K562 (cell line): ENCODE measurements around the gene COX6A2. TPM values are rescaled to one million over a fixed set of nuclear protein-coding genes. Genes with fewer than 3 reads are reported as not detected.
A peak's percentile ranks its signal among the peaks of the same experiment; 100 is the strongest.

Source experiments
- ATAC-seq: fragments of 200-7000 bp; cut with Tn5 transposase; 3 replicates; pipeline ENCODE4 v1.9.1; 2020; ENCODE audit warnings: moderate library complexity
- BruUV-seq: library from RNA; stranded (reverse); fragments of 400-500 nt; replicated peaks from 2 replicates; lab custom pipeline; 2021; lab: Mats Ljungman, UMichigan
- CTCF ChIA-PET: fragments of 300-600 bp; formaldehyde crosslinking; extraction: SDS; loops from one replicate; lab custom pipeline; 2021; ENCODE audit warnings: low intra/inter-chr PET ratio; lab: Yijun Ruan, JAX
- POLR2A ChIA-PET: fragments of 300-600, 350-650 bp; sonication (Branson Sonifier 250); formaldehyde crosslinking; extraction: SDS; loops from one replicate; lab custom pipeline; 2021; ENCODE audit warnings: antibody characterized with exemption, inconsistent platforms; lab: Yijun Ruan, JAX
- DNase-seq, 4 experiments: peaks; one replicate each; pipeline versions ENCODE4 v3.0.0 to v3.0.0-alpha.2; 2011 to 2018; ENCODE audit warnings: low spot score in 3 of 4, mixed read lengths in 3 of 4; ENCODE audit errors: extremely low read depth in 1 of 4
- FAIRE-seq: peaks from 2 replicates; lab custom pipeline; 2011; peaks lifted over from hg19 to GRCh38; lab: Jason Lieb, UNC
- H2AFZ ChIP-seq: 2 replicates; pipeline ENCODE4 v1.6.0; 2011; ENCODE audit warnings: low read depth, low read length, control low read depth, inconsistent platforms
- H3K27ac ChIP-seq: fragments of 200-600 bp; 3 replicates; pipeline ENCODE4 v1.8.0; 2011; ENCODE audit warnings: low read depth, mild to moderate bottlenecking, control low read depth, inconsistent platforms, low read length, moderate library complexity, mixed read lengths; ENCODE audit errors: extremely low read depth
- H3K27me3 ChIP-seq, 2 experiments: fragments of 300-600 bp in 1 of 2; 2 replicates in 1 of 2; 3 replicates in 1 of 2; pipeline versions ENCODE4 v1.6.0 to v1.8.0; 2011; ENCODE audit warnings: inconsistent platforms in 2 of 2, low read length in 2 of 2, mild to moderate bottlenecking in 1 of 2, mixed read lengths in 1 of 2, moderate library complexity in 1 of 2; ENCODE audit not compliant: control insufficient read depth in 2 of 2, insufficient read depth in 2 of 2
- H3K36me3 ChIP-seq: fragments of 300-600 bp; 3 replicates; pipeline ENCODE4 v1.8.0; 2011; ENCODE audit warnings: mild to moderate bottlenecking, low read length, inconsistent platforms; ENCODE audit not compliant: control insufficient read depth, insufficient read depth
- H3K4me1 ChIP-seq, 2 experiments: fragments of 200-600 bp in 1 of 2; replicated peaks in 1 of 2; 2 replicates in 1 of 2; 3 replicates in 1 of 2; pipeline versions ENCODE4 v1.5.1 to v1.8.0; 2011; ENCODE audit warnings: inconsistent platforms in 2 of 2, low read length in 2 of 2, mild to moderate bottlenecking in 1 of 2, mixed read lengths in 1 of 2, moderate library complexity in 1 of 2; ENCODE audit not compliant: control insufficient read depth in 2 of 2, insufficient read depth in 2 of 2
- H3K4me2 ChIP-seq: 2 replicates; pipeline ENCODE4 v1.6.1; 2011; ENCODE audit warnings: low read length, control low read depth, inconsistent platforms, mixed read lengths; ENCODE audit not compliant: insufficient read depth
- H3K4me3 ChIP-seq: fragments of 200-600 bp; sonication (generic), shearing (Covaris generic); 2 replicates; pipeline ENCODE4 v1.5.1; 2016; ENCODE audit warnings: control low read depth, inconsistent platforms
- H3K79me2 ChIP-seq: fragments of 200-600 bp; 3 replicates; pipeline ENCODE4 v1.8.0; 2011; ENCODE audit warnings: low read length, inconsistent platforms; ENCODE audit not compliant: control insufficient read depth, insufficient read depth
- H3K9ac ChIP-seq, 2 experiments: 2 replicates each; pipeline versions ENCODE4 v1.6.0 to v1.6.1; 2011; ENCODE audit warnings: low read depth in 2 of 2, low read length in 2 of 2, control low read depth in 1 of 2, inconsistent platforms in 1 of 2, mild to moderate bottlenecking in 1 of 2, mixed read lengths in 1 of 2; ENCODE audit not compliant: insufficient read depth in 1 of 2
- H3K9me1 ChIP-seq: one replicate; pipeline ENCODE4 v1.6.0; 2011; ENCODE audit warnings: inconsistent platforms, mild to moderate bottlenecking, low read length, moderate library complexity; ENCODE audit not compliant: control insufficient read depth, insufficient read depth
- H3K9me3 ChIP-seq: replicated peaks from 2 replicates; pipeline ENCODE4 v1.5.1; 2011; ENCODE audit warnings: low read depth, low read length, inconsistent platforms; ENCODE audit not compliant: control insufficient read depth, insufficient read depth
- H4K20me1 ChIP-seq: replicated peaks from 2 replicates; pipeline ENCODE4 v1.6.1; 2011; ENCODE audit warnings: low read length, inconsistent platforms, mixed read lengths; ENCODE audit not compliant: control insufficient read depth, insufficient read depth
- L3MBTL2 ChIP-seq: fragments of 450-650 bp; IDR thresholded peaks from 2 replicates; pipeline ENCODE4 v1.6.1; 2016; ENCODE audit warnings: mild to moderate bottlenecking, moderate library complexity
- MXI1 ChIP-seq: IDR thresholded peaks from 2 replicates; pipeline ENCODE4 v1.6.1; 2011; ENCODE audit warnings: low read depth, mild to moderate bottlenecking, improper control_type of control experiment, low read length
- NCOA2 ChIP-seq, 2 experiments: fragments of 450-650 bp; IDR thresholded peaks; 2 replicates each; pipeline ENCODE4 v1.6.1; 2018; ENCODE audit warnings: mild to moderate bottlenecking in 2 of 2, moderate library complexity in 1 of 2; ENCODE audit not compliant: partially characterized antibody in 2 of 2
- PTBP1 ChIP-seq: fragments of 200-400 bp; formaldehyde crosslinking; IDR thresholded peaks from 2 replicates; pipeline ENCODE4 v1.6.1; 2017; ENCODE audit warnings: low read depth, low read length
- RAD51 ChIP-seq: fragments of 450-650 bp; IDR thresholded peaks from 2 replicates; pipeline ENCODE4 v1.7.1; 2016; ENCODE audit warnings: low read depth, mild to moderate bottlenecking, borderline replicate concordance
- SIN3A ChIP-seq, 2 experiments: fragments of 150-350 bp in 1 of 2; IDR thresholded peaks; 2 replicates each; pipeline ENCODE4 v1.6.1; 2011 to 2016; ENCODE audit warnings: borderline replicate concordance in 2 of 2, low read depth in 2 of 2, low read length in 2 of 2, mild to moderate bottlenecking in 2 of 2, moderate library complexity in 2 of 2; ENCODE audit not compliant: control insufficient read depth in 1 of 2
- WGBS: fragments of 100-300 bp; shearing (Covaris generic); methylation state at CpG from one replicate; pipeline ENCODE4 v1.1.6; 2016; ENCODE audit warnings: low coverage, mixed read lengths; ENCODE audit not compliant: insufficient coverage; ENCODE audit errors: missing lambda C conversion rate; 5-methylcytosine and 5-hydroxymethylcytosine counted together
- in situ Hi-C: fragments of 300-500 bp; cut with MboI; formaldehyde crosslinking; loops from 4 replicates; pipeline ENCODE4 v1.15.0; 2018; ENCODE audit warnings: inconsistent platforms, mixed read lengths
- intact Hi-C: fragments of 100-400 bp; cut with micrococcal nuclease; formaldehyde crosslinking; loops from 2 replicates; pipeline ENCODE4 v1.14.2; 2022
- polyA plus RNA-seq, 8 experiments: library from polyadenylated mRNA; depleted of rRNA in 4 of 8; stranded (reverse) in 5 of 8; unstranded in 3 of 8; fragments of >200 nt; fragmentation: Nextera tagmentation in 2 of 8; fragmentation: Illumina TruSeq in 1 of 8; extraction: Ambion mirVana in 2 of 8; extraction: Trizol in 1 of 8; gene quantifications; 2 replicates each; pipeline versions ENCODE4 v1.2.1 to v1.2.3, GENCODE V29; 2011 to 2014; ENCODE audit warnings: inconsistent platforms in 1 of 8, missing spikeins in 1 of 8
- total RNA-seq, 7 experiments: library from RNA; depleted of rRNA in 6 of 7; stranded (reverse); fragments of >200 nt in 6 of 7; fragmentation: Illumina TruSeq in 2 of 7; extraction: Trizol in 2 of 7; gene quantifications; 2 replicates each; pipeline versions ENCODE4 v1.2.1 to v1.2.3, GENCODE V29; 2011 to 2021; ENCODE audit warnings: low replicate concordance in 1 of 7
- TF ChIP-seq, protein P1 (sequence below), 2 experiments: fragments of 450-650 bp in 1 of 2; sonication (generic) in 1 of 2; formaldehyde crosslinking; conservative IDR thresholded peaks; 2 replicates each; pipeline versions ENCODE4 v1.4.0 to v1.8.1; 2020 to 2022; ENCODE audit warnings: mild to moderate bottlenecking in 1 of 2, missing genetic modification reagents in 1 of 2
- TF ChIP-seq, protein P2 (sequence below), 2 experiments: fragments of 450-650 bp in 1 of 2; sonication (generic) in 1 of 2; formaldehyde crosslinking in 1 of 2; IDR thresholded peaks in 1 of 2; conservative IDR thresholded peaks in 1 of 2; 2 replicates each; pipeline versions ENCODE4 v1.6.1 to v1.8.1; 2016 to 2023; ENCODE audit warnings: mild to moderate bottlenecking in 2 of 2, moderate library complexity in 2 of 2, inconsistent platforms in 1 of 2, missing genetic modification reagents in 1 of 2
- TF ChIP-seq, protein P3 (sequence below): fragments of 450-650 bp; IDR thresholded peaks from 2 replicates; pipeline ENCODE4 v1.6.1; 2018; ENCODE audit not compliant: partially characterized antibody

Gene COX6A2
- total and polyA plus RNA-seq, 9 of the 15 experiments (the other 6 are each of a cell fraction or from before 2014, with no cell fraction given) = not detected

DNA sequence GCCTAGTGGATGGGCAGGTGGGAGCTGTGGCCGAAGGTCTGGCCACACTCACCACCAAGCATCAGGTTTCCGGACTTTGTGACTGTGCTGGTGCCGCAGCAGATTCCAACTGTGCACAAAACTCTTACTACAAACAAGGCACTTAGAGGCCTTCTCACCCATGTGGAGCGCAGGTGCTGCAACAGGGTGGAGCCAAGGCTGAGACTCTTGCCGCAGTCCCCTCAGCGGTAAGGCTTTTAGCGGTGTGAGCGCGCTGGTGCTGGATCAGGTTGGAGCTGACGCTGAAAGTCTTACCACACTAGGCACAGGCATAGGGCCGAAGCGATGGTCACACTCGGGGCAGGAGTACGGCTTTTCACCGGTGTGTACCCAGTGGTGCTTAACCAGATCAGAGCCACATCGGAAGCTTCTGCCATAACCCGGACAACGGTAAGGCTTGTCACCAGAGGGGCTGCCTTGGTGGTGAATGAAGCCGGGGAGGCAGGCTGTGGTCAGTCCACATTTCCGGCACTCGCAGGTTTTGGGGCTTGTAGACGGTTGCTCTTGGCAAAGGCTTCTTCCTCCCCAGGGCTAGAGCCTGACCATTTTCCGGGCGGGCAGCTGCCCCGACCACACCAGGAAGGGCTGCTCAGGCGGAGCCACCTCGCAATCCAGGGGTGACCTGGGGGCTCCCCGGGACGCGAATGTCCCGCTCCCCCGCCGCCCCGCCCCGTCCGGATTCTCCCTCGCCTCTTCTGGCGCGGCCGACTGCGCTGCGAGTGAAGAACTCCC, 30.1 kb upstream of the COX6A2 start (continued):
- TF ChIP-seq, protein P1, sequence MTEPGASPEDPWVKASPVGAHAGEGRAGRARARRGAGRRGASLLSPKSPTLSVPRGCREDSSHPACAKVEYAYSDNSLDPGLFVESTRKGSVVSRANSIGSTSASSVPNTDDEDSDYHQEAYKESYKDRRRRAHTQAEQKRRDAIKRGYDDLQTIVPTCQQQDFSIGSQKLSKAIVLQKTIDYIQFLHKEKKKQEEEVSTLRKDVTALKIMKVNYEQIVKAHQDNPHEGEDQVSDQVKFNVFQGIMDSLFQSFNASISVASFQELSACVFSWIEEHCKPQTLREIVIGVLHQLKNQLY (CRISPR knock-in tag; conservative IDR thresholded peaks at IDR 0.05) = 0 out of 4 replicates have a peak, but pooled peaks of 1 of the 2 experiments have one; percentile 81
- TF ChIP-seq, protein P2, sequence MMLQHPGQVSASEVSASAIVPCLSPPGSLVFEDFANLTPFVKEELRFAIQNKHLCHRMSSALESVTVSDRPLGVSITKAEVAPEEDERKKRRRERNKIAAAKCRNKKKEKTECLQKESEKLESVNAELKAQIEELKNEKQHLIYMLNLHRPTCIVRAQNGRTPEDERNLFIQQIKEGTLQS (IDR thresholded peaks at IDR 0.05) = no peak
- TF ChIP-seq, protein P2 (CRISPR knock-in tag; conservative IDR thresholded peaks at IDR 0.05) = peak; percentile 46; the same call in 1 of the 2 replicates

DNA sequence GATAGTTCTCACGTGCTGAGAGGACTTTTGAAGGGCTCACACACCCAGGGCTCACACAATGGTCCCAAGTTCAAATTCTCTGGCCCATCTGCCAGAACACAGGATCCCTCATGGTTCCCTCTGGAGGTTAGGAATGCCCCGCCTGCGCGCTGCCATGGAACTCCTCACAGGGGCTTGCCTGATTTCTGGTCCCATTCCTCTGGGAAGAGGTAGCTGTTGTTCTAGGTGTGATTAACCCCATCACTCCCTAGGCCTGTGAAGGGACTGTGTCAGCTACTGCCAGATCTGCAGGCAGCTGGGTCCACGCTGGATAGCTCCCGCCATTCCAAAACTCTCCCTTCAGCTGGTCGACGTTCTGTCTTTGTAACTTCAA, 28.8 kb upstream of the COX6A2 start:
- peak in 2 of 4 experiments; percentile 3 to 4 for DNase-seq
- no peak overlapping the region for H2AFZ ChIP-seq
- ATAC-seq = no peak
- H3K27ac ChIP-seq = peak overlapping the region; percentile 12; the same call in 1 of the 3 replicates
- FAIRE-seq = no peak
- intact Hi-C loops (loop anchor here (5.0 to 10.0 kb wide), 3 partner anchors 50 to 502 kb away; partner anchors contain the start of genes RUSF1 and SETD1A), in situ Hi-C loops (loop anchor here (10.0 kb wide), 1 partner anchor 238 kb away; no protein-coding TSS in a partner anchor)
- peak overlapping the region; percentile 98 to 100 for H3K9ac ChIP-seq
- peaks cover 49 to 65% of the 10 kb centered on the region in 2 experiments for H3K4me1 ChIP-seq
- BruUV-seq = no TSS peak
- ChIA-PET CTCF (no interaction called here), POLR2A (interaction anchor here (0.6 to 0.8 kb wide), 2 partner anchors 258 to 277 kb away, joined by 3 read pairs; no protein-coding TSS in a partner anchor)
- H3K27me3 ChIP-seq = no peaks in the 10 kb centered on the region
- peaks cover 4% of the 10 kb centered on the region for H4K20me1 ChIP-seq
- H3K4me3 ChIP-seq = peak overlapping the region; percentile 83
- H3K9me3 ChIP-seq = no peaks in the 10 kb centered on the region
- H3K79me2 ChIP-seq = peaks cover 63% of the 10 kb centered on the region
- 33% methylated on average over 8 of the region's 8 CpGs for WGBS
- peak overlapping the region; percentile 97 for H3K4me2 ChIP-seq
- peaks cover 29% of the 10 kb centered on the region; the same call in 1 of the 3 replicates for H3K36me3 ChIP-seq
- no peaks in the 10 kb centered on the region for H3K9me1 ChIP-seq
- TF ChIP-seq, protein P3, sequence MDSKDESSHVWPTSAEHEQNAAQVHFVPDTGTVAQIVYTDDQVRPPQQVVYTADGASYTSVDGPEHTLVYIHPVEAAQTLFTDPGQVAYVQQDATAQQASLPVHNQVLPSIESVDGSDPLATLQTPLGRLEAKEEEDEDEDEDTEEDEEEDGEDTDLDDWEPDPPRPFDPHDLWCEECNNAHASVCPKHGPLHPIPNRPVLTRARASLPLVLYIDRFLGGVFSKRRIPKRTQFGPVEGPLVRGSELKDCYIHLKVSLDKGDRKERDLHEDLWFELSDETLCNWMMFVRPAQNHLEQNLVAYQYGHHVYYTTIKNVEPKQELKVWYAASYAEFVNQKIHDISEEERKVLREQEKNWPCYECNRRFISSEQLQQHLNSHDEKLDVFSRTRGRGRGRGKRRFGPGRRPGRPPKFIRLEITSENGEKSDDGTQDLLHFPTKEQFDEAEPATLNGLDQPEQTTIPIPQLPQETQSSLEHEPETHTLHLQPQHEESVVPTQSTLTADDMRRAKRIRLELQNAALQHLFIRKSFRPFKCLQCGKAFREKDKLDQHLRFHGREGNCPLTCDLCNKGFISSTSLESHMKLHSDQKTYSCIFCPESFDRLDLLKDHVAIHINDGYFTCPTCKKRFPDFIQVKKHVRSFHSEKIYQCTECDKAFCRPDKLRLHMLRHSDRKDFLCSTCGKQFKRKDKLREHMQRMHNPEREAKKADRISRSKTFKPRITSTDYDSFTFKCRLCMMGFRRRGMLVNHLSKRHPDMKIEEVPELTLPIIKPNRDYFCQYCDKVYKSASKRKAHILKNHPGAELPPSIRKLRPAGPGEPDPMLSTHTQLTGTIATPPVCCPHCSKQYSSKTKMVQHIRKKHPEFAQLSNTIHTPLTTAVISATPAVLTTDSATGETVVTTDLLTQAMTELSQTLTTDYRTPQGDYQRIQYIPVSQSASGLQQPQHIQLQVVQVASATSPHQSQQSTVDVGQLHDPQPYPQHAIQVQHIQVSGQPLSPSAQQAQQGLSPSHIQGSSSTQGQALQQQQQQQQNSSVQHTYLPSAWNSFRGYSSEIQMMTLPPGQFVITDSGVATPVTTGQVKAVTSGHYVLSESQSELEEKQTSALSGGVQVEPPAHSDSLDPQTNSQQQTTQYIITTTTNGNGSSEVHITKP = no peak
- TF ChIP-seq SIN3A (IDR thresholded peaks at IDR 0.05; ENCODE audit: borderline replicate concordance in 2 of 2, control insufficient read depth in 1 of 2, low read depth in 2 of 2, low read length in 2 of 2) (peak in 1 of 2 experiments; percentile 54; a peak in 1 of 4 replicates), RAD51 (no peak), L3MBTL2 (peak; percentile 58), MXI1 (no peak), NCOA2 (IDR thresholded peaks at IDR 0.05; ENCODE audit: partially characterized antibody in 2 of 2) (no peak), PTBP1 (no peak)
